Measurements from ENCODE around the gene CCDC85B. TPM values are rescaled to one million over a fixed set of nuclear protein-coding genes. Genes with fewer than 3 reads are reported as not detected.
"Not testable (repeated sequence)": the region's sequence is repeated elsewhere in the genome, so short reads cannot be mapped to it uniquely, and the experiment has no call there.

Gene CCDC85B
- polyA plus RNA-seq, 3 donors: 10.6 to 20.8 (median 13.6) TPM

GRCh38 chr11:65883786-65884715 lies 6.4 kb upstream of the CCDC85B start:
- no peak for DNase-seq

- no peak for DNase-seq
These were observed 5.8 kb upstream of the CCDC85B start for GRCh38 chr11:65884716-65885092.

- DNase-seq: no peak
These were observed 5.2 kb upstream of the CCDC85B start for GRCh38 chr11:65885231-65885630.

GRCh38 chr11:65885808-65886536 lies 4.5 kb upstream of the CCDC85B start:
- DNase-seq: no peak

- DNase-seq: no peak
These were observed 3.4 kb upstream of the CCDC85B start for GRCh38 chr11:65886826-65887722.

- DNase-seq: no peak
These were observed 2.7 kb upstream of the CCDC85B start for GRCh38 chr11:65887723-65888162.

GRCh38 chr11:65888163-65888814 lies 2.2 kb upstream of the CCDC85B start, which contains the start of gene FIBP:
Gene FIBP, minus strand, starts transcription at chr11:65888471. Its CDS starts 53 bp downstream, at chr11:65888418.
- DNase-seq: peak; percentile 96

- DNase-seq: no peak
These were observed 1.0 kb downstream of the CCDC85B start for GRCh38 chr11:65891219-65892136.

GRCh38 chr11:65892137-65892540 lies 1.7 kb downstream of the CCDC85B start:
- DNase-seq: not testable (repeated sequence)

- no peak for DNase-seq
These were observed 2.3 kb downstream of the CCDC85B start for GRCh38 chr11:65892661-65893317.

GRCh38 chr11:65894034-65894591 lies 3.6 kb downstream of the CCDC85B start:
- DNase-seq: no peak

GRCh38 chr11:65895482-65895981 lies 5.1 kb downstream of the CCDC85B start:
- DNase-seq: no peak

- no peak for DNase-seq
These were observed 5.8 kb downstream of the CCDC85B start for GRCh38 chr11:65896034-65896999.

- DNase-seq: no peak
These were observed 6.6 kb downstream of the CCDC85B start for GRCh38 chr11:65897020-65897471.

GRCh38 chr11:65898656-65899355 lies 8.3 kb downstream of the CCDC85B start:
- DNase-seq: no peak

GRCh38 chr11:65899356-65900124 lies 9.1 kb downstream of the CCDC85B start:
- DNase-seq: peak; percentile 35
